Activated CD4-positive, alpha-beta T cell treated with anti-CD3 and anti-CD28 coated beads, Interleukin-2, amount 10 ng/mL, durations not matched to agents 24 days and 14 days (primary cell): ENCODE results near the gene FRY. TPM values are rescaled to one million over a fixed set of nuclear protein-coding genes. Genes with fewer than 3 reads are reported as not detected.
A peak's percentile ranks its signal among the peaks of the same experiment; 100 is the strongest.

Experiments used
- DNase-seq: peaks from one replicate; pipeline ENCODE4 v3.0.0; 2022
- H3K27ac Mint-ChIP-seq: one replicate; pipeline ENCODE4 v1.8.0; 2022; ENCODE audit warnings: mild to moderate bottlenecking, mixed read lengths
- H3K27me3 Mint-ChIP-seq: one replicate; pipeline ENCODE4 v1.8.0; 2022; ENCODE audit warnings: mixed read lengths
- H3K36me3 Mint-ChIP-seq: one replicate; pipeline ENCODE4 v1.8.0; 2022; ENCODE audit warnings: low read depth, mild to moderate bottlenecking, mixed read lengths
- H3K4me1 Mint-ChIP-seq: one replicate; pipeline ENCODE4 v1.8.0; 2021; ENCODE audit warnings: mixed read lengths
- H3K4me3 Mint-ChIP-seq: one replicate; pipeline ENCODE4 v1.8.0; 2022; ENCODE audit warnings: mild to moderate bottlenecking, moderate library complexity, mixed read lengths
- H3K9me3 Mint-ChIP-seq: one replicate; pipeline ENCODE4 v1.8.0; 2021; ENCODE audit warnings: mixed read lengths
- intact Hi-C: fragments of 100-400 bp; cut with micrococcal nuclease; formaldehyde crosslinking; loops from one replicate; pipeline ENCODE4 v1.15.1; 2023
- total RNA-seq: library from RNA; stranded (reverse); gene quantifications from 2 replicates; pipeline ENCODE4 v1.2.3, GENCODE V29; 2022

The FRY gene
- total RNA-seq, 1 donor from 2014 or later: 1.8 TPM

GRCh38 chr13:32229443-32229842 is 197.9 kb downstream of the FRY start:
- H3K4me1 Mint-ChIP-seq: peaks cover 2% of the 10 kb centered on the region
- no peaks in the 10 kb centered on the region for H3K27me3 Mint-ChIP-seq
- H3K27ac Mint-ChIP-seq: no peak overlapping the region
- no peaks in the 10 kb centered on the region for H3K9me3 Mint-ChIP-seq
- intact Hi-C loops: no loop called here
- peaks cover 5% of the 10 kb centered on the region for H3K36me3 Mint-ChIP-seq
- H3K4me3 Mint-ChIP-seq: no peak overlapping the region
- DNase-seq: no peak

- no peaks in the 10 kb centered on the region for H3K27me3 Mint-ChIP-seq
- peaks cover 4% of the 10 kb centered on the region for H3K36me3 Mint-ChIP-seq
- no peaks in the 10 kb centered on the region for H3K9me3 Mint-ChIP-seq
- H3K4me1 Mint-ChIP-seq: peaks cover 2% of the 10 kb centered on the region
- H3K4me3 Mint-ChIP-seq: no peak overlapping the region
- intact Hi-C loops: no loop called here
- DNase-seq: no peak
- H3K27ac Mint-ChIP-seq: no peak overlapping the region
These were observed 200.7 kb downstream of the FRY start for GRCh38 chr13:32232263-32232662.

GRCh38 chr13:32233062-32233461 is 201.5 kb downstream of the FRY start:
- intact Hi-C loops: no loop called here
- no peak overlapping the region for H3K27ac Mint-ChIP-seq
- no peaks in the 10 kb centered on the region for H3K27me3 Mint-ChIP-seq
- peaks cover 7% of the 10 kb centered on the region for H3K36me3 Mint-ChIP-seq
- H3K4me1 Mint-ChIP-seq: peaks cover 2% of the 10 kb centered on the region
- no peak for DNase-seq
- no peak overlapping the region for H3K4me3 Mint-ChIP-seq
- no peaks in the 10 kb centered on the region for H3K9me3 Mint-ChIP-seq

- intact Hi-C loops: no loop called here
- Mint-ChIP-seq H3K9me3 (no peaks in the 10 kb centered on the region), H3K27me3 (no peaks in the 10 kb centered on the region), H3K4me1 (no peaks in the 10 kb centered on the region), H3K36me3 (peaks cover 7% of the 10 kb centered on the region), H3K4me3 (no peak overlapping the region), H3K27ac (no peak overlapping the region)
- no peak for DNase-seq
These were observed 203.3 kb downstream of the FRY start for GRCh38 chr13:32234914-32235313.

GRCh38 chr13:32237681-32238080 is 206.1 kb downstream of the FRY start:
- Mint-ChIP-seq H3K4me3 (no peak overlapping the region), H3K36me3 (peaks cover 7% of the 10 kb centered on the region), H3K4me1 (no peaks in the 10 kb centered on the region), H3K27me3 (no peaks in the 10 kb centered on the region), H3K27ac (no peak overlapping the region), H3K9me3 (no peaks in the 10 kb centered on the region)
- DNase-seq: no peak
- intact Hi-C loops: no loop called here

GRCh38 chr13:32243695-32244094 is 212.1 kb downstream of the FRY start:
- DNase-seq: no peak
- intact Hi-C loops: loop anchor here (10.0 kb wide), 1 partner anchor 201 kb away; no protein-coding TSS in a partner anchor
- Mint-ChIP-seq H3K27ac (no peak overlapping the region), H3K36me3 (no peaks in the 10 kb centered on the region), H3K4me1 (peaks cover 3% of the 10 kb centered on the region), H3K4me3 (no peak overlapping the region), H3K9me3 (no peaks in the 10 kb centered on the region), H3K27me3 (no peaks in the 10 kb centered on the region)

GRCh38 chr13:32245555-32245954 is 214.0 kb downstream of the FRY start:
- intact Hi-C loops: loop anchor here (10.0 kb wide), 1 partner anchor 199 kb away; no protein-coding TSS in a partner anchor
- peaks cover 3% of the 10 kb centered on the region for H3K4me1 Mint-ChIP-seq
- no peak overlapping the region for H3K27ac Mint-ChIP-seq
- H3K9me3 Mint-ChIP-seq: no peaks in the 10 kb centered on the region
- no peak for DNase-seq
- no peaks in the 10 kb centered on the region for H3K27me3 Mint-ChIP-seq
- no peak overlapping the region for H3K4me3 Mint-ChIP-seq
- H3K36me3 Mint-ChIP-seq: no peaks in the 10 kb centered on the region

- Mint-ChIP-seq H3K4me1 (peaks cover 3% of the 10 kb centered on the region), H3K27ac (no peak overlapping the region), H3K4me3 (no peak overlapping the region), H3K27me3 (no peaks in the 10 kb centered on the region), H3K36me3 (no peaks in the 10 kb centered on the region), H3K9me3 (no peaks in the 10 kb centered on the region)
- DNase-seq: peak; percentile 82
- intact Hi-C loops: loop anchor here (1.0 to 10.0 kb wide), 2 partner anchors 64 to 198 kb away; no protein-coding TSS in a partner anchor
These were observed 214.9 kb downstream of the FRY start for GRCh38 chr13:32246468-32246867.

- Mint-ChIP-seq H3K4me1 (peaks cover 3% of the 10 kb centered on the region), H3K27me3 (no peaks in the 10 kb centered on the region), H3K9me3 (no peaks in the 10 kb centered on the region), H3K36me3 (peaks cover 2% of the 10 kb centered on the region), H3K27ac (no peak overlapping the region), H3K4me3 (no peak overlapping the region)
- no peak for DNase-seq
- intact Hi-C loops: loop anchor here (10.0 kb wide), 1 partner anchor 197 kb away; no protein-coding TSS in a partner anchor
These were observed 216.3 kb downstream of the FRY start for GRCh38 chr13:32247887-32248286.

GRCh38 chr13:32248801-32249200 is 217.2 kb downstream of the FRY start:
- Mint-ChIP-seq H3K27ac (no peak overlapping the region), H3K4me1 (peaks cover 3% of the 10 kb centered on the region), H3K27me3 (no peaks in the 10 kb centered on the region), H3K9me3 (no peaks in the 10 kb centered on the region), H3K4me3 (no peak overlapping the region), H3K36me3 (peaks cover 2% of the 10 kb centered on the region)
- DNase-seq: no peak
- intact Hi-C loops: loop anchor here (10.0 kb wide), 1 partner anchor 196 kb away; no protein-coding TSS in a partner anchor

- H3K27ac Mint-ChIP-seq: no peak overlapping the region
- H3K27me3 Mint-ChIP-seq: no peaks in the 10 kb centered on the region
- no peak for DNase-seq
- H3K4me1 Mint-ChIP-seq: no peaks in the 10 kb centered on the region
- intact Hi-C loops: no loop called here
- H3K4me3 Mint-ChIP-seq: no peak overlapping the region
- no peaks in the 10 kb centered on the region for H3K9me3 Mint-ChIP-seq
- H3K36me3 Mint-ChIP-seq: peaks cover 2% of the 10 kb centered on the region
These were observed 221.4 kb downstream of the FRY start for GRCh38 chr13:32252812-32253438.

GRCh38 chr13:32253911-32254399 is 222.4 kb downstream of the FRY start:
- no peak overlapping the region for H3K4me3 Mint-ChIP-seq
- no peaks in the 10 kb centered on the region for H3K27me3 Mint-ChIP-seq
- peaks cover 2% of the 10 kb centered on the region for H3K36me3 Mint-ChIP-seq
- DNase-seq: no peak
- H3K27ac Mint-ChIP-seq: no peak overlapping the region
- intact Hi-C loops: no loop called here
- H3K9me3 Mint-ChIP-seq: no peaks in the 10 kb centered on the region
- no peaks in the 10 kb centered on the region for H3K4me1 Mint-ChIP-seq

GRCh38 chr13:32254416-32254815 is 222.8 kb downstream of the FRY start:
- H3K9me3 Mint-ChIP-seq: no peaks in the 10 kb centered on the region
- H3K4me3 Mint-ChIP-seq: no peak overlapping the region
- H3K27ac Mint-ChIP-seq: no peak overlapping the region
- intact Hi-C loops: no loop called here
- H3K4me1 Mint-ChIP-seq: no peaks in the 10 kb centered on the region
- DNase-seq: no peak
- H3K36me3 Mint-ChIP-seq: peaks cover 2% of the 10 kb centered on the region
- no peaks in the 10 kb centered on the region for H3K27me3 Mint-ChIP-seq

GRCh38 chr13:32254916-32255723 is 223.5 kb downstream of the FRY start:
- Mint-ChIP-seq H3K27me3 (no peaks in the 10 kb centered on the region), H3K36me3 (peaks cover 2% of the 10 kb centered on the region), H3K9me3 (no peaks in the 10 kb centered on the region), H3K4me3 (no peak overlapping the region), H3K27ac (no peak overlapping the region), H3K4me1 (no peaks in the 10 kb centered on the region)
- no peak for DNase-seq
- intact Hi-C loops: no loop called here
